SIG-M5 (cell line): Measurements from ENCODE around the gene MED12L.

Experiments
- DNase-seq: peaks from one replicate; lab custom pipeline; 2025; lab: John Stamatoyannopoulos, UW

The MED12L gene

DNA sequence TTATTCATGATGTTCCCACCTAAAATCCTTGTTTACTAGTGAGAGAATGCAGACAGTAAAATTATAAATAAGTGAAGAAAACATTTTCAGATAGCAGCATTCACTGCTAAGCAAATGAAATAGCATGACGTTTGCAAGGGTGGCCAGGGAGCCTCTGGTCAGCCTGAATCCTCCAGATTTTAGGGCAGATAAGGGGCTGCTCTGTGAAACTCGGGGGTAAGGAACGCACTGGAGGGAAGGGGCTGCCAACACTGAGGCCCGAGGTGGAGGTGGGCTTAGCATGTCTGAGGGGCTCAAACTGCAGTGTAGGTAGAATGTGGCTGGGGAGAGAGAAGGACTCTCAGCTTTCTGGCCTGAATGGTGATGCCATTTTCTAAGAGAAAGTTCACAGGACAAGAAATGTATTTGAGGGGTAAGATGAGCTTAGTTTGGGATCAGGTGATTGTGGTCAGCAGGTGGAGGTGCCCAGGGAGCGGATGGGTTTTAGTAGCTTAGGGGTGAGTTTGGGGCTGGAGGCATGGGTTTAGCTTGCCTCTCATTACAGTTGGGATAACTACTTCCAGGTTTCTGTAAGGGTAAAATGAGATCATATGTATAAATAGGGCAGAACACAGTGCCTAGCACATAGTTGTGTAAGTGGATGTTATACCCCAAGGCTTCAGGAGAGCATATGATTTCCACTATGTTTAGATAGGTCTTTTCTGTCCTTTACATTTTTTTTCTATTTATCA lies 97.0 kb downstream of the MED12L start:
- DNase-seq: no peak

DNA sequence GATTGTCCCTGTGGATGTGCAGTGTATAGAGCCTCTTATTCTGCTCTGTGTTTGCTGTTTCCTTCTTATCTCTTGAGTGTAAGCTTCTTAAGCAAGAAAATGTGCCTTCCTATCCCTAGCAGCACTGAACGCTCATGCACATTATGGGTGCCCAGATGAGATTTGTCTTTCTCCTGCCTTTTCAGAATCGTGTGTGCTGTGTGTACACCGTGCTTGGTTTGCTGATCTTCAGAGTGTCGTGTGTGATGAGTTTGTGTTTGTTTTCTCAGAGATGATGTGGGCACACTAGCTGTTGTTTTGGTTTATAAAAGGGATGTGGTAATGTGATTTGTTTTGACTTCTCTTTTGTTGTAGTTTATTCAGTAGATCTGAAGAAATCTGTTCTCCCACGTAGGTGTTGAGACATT lies 97.8 kb downstream of the MED12L start:
- DNase-seq: no peak

DNA sequence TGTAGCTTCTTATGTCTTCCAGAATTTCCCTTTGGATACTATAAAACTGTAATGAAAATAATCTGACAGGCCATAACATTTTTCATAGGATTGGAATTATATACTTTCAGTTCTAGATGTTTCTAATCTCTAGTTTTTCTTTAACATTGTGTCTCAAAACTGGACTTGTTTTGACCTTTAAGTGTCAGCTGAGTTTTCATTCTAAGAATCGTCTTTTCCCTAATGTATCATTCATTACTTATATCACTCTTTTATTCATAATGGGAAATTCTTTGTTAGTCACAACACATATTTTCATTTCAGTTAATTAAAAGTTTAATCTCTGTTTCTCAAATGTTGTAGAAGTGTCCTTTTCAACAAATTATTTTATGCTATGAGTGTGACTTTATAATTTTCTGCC lies 105.6 kb downstream of the MED12L start:
- DNase-seq: no peak

DNA sequence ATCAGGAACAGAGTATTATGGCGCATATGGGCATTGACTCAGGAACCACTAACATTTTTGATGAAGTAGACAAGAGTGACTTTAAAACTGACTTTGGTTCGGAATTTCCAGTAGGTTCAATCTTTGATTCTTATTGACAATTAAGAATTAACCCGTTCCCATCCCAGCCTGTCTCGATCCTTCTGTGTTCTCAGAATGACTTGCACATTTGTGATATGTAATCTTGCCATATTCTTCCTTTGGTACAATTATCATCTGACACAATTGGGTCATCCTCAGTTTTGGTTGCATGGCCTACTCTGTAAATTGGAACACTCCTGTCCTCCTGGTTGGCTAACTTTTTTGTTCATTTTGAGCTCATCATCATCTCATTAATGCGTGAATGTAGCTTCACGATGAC lies 107.1 kb downstream of the MED12L start:
- no peak for DNase-seq

DNA sequence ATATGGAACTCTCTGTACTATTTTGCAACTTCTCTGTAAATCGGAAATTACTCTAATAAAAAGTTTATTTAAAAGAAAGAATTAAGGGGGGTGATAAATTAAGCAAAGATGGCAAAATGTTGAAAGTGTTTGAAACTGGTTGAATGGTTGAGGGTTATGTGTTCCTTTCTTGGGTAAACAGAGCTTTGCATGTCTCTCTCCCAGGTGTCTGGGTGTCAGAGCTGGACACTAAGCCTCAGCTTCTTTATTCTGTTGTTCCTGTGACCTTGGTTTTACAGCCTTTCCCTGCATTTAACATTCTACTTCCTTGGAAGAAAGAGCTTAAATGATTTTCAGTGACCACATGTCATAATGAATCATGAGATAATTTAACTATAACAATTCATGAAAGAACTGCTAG lies 110.4 kb downstream of the MED12L start:
- DNase-seq: no peak

DNA sequence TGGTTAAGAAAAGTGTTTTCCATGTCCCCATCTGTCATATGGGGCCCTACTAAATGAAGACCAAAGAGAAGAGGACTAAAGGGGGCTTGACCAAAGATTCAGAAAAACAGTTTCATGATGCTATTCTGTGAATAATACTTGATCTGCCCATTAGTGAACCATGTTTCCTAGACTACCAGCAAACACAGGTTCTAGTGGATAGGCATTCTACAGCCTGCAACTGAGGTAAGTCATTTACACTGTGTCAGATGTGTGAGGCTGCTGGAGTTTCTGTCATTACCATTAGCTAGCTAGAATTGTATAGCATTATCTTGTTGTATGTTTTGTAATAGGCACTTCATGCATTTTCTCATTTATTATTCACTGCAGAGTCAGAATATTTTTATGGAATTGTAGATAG lies 111.0 kb downstream of the MED12L start:
- DNase-seq: no peak

DNA sequence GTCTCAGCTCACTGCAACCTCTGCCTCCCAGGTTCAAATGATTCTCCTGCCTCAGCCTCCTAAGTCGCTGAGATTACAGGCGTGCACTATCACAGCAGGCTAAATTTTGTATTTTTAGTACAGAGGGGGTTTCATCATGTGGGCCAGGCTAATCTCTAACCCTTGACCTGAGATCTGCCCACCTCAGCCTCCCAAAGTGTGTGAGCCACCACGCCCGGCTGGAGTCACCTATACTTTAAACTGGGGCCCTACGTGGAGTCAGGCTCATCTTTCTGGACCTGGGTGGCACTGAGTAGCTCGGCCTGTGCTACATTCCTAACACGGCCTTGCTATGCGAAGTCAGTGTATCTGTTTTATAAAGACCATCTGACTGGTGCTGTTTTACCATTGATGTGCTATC lies 111.8 kb downstream of the MED12L start:
- DNase-seq: no peak

DNA sequence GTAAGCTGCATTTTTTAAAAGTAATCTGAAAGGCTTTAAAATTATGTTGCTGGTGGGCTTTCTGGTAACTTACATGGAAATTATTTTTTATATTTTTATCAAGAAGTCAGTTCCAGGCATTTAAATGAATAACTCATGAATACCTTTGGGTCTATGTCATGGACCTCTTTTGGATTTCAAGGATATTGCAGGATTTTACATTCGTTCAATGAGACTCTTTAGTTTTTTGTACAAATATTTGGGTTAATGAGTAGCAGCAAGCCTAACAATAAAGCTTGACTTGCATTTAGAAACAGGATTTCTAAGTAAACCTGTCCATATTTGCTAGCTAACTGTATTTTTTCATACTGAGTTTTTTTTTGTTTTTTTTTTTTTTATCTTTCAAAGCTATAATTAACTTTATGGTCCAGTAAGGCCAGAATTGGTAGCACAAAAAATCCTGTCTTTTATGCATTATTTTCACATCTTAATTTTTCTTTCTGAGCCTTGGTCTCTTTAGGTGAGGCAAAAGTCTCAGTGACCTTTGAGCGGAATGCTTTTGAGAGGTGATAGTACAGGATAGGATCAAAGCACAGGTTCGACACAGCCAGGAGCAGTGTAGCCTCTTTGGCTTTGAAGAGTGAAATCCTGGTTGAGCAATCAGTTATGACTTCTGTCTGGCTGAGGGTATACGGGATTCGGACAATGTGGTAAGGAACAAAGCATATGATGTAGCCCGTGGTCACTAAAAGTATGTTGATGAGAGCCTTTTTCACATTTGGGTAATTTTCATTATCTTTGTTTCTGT lies 112.7 kb downstream of the MED12L start:
- no peak for DNase-seq

DNA sequence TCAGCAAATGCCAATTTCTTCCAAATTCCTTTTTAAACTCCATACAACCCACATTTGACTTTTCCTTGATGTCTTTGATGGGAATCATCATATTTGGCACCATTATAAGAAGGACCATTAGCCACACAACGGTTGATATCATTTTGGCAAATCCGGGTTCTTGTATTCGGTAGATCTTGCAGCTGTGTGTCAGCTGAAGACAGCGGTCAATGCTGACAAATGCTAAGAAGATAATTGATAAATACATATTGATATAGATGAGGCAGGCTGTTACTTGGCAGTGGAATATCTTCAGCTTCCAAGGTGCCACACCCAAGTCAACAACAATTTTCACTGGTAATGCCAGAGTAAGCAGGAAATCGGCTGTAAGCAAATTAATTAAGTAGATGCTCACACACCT lies 113.4 kb downstream of the MED12L start:
- no peak for DNase-seq

DNA sequence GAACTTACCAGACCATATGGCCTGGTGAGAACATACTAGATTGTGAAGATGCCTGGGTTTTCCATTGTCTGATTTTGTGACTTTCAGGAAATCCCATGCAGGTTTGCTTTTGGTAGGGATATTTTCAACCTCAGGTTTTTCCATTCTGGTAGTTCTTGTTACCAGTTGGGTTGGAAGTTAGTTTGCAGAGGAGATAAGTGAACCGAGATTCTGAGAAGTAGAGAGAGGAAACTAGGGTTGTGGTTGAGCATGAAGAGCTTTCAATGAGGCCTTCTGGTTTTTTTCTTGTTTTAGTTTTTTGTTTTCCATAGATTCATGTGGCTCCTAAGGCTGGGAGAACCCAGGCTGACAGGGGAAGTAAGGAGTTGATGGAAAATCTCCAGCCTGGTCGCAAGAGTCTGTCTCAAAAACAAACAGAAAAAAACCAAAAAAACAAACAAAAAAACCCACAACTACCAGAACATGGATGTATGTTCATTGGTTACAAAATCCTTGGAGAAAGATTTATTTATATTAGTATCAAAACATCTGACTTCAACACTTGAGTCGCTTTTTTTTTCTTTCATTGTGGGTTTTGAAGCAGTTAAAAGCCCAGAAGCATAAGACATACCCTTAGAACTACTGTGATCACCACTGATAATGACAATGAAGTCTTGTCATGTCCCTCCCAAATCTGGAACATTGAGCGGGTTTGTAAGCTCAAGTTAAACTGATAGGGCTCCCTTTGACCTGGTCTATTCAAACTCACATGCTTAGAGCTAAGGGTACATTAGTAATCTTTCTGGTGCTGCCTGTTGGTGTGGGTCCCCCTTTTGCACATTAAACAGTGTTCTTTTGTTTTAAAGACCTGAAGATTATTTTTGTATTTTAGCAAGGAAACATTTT lies 114.3 kb downstream of the MED12L start:
- DNase-seq: no peak

DNA sequence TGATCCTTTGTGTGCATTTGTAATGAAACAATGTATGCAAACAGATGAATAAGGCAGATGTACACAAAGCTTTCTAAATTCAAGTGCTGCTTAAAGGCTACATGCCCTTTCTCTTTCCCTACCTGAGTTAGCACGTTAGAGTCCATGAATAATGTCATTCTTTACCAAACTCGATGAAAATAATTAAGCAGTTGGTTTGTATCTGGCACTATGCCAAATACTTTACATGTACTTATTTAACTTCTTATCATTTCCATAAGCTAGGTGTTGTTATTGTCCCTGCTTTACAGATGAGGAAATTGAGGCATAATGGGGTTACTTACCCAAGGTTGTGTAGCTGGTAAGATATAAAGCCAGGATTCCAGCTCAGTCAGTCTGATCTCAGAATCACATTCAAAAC lies 115.1 kb downstream of the MED12L start:
- no peak for DNase-seq

DNA sequence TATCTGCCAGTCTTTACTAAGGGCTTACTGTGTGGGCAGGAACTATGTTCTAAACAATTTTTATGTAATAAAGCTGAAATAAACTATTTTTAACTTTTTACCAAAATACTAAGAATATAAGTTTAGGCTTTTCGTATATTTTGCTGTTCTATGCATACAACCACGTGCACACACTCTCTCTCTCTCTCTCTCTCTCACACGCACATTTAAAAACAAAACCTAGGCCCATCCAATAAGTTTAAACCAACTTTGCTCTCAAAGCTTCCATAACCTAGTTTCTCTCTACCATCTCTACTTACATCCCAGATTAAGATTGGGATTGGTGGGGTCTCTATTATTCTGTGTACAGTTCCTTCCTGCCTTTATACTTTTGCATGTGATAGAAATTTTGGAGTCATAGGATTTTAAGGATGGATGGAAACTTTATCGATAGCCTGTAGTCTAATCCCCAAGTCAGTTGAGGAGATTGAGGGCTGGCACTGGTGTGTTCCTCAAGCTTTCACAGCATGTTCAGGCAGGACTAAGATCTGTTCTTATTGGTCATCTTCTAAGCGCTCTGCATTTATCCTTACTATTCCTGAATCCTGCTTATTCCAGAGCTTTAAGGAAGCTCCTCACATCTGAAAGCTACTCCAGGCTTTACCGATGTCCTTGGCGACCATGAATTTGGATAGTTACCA lies 115.7 kb downstream of the MED12L start:
- no peak for DNase-seq

DNA sequence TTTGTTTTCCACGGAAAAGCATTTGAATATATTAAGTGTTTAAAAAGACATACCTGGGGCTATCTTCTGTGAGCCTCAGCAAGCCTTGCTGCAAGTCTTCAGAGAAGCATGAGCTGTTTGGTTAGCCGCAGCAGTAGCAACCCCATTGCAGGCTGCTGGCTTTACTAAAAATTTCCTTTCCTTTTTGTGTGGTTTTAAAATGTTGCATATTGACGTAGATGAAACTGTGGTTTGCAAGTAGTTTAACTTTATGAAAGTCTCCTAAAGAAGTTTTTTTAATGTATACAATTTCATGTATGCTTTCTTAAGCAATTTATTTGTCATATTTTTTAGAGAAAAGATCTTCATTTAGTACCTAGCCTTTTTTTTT lies 117.6 kb downstream of the MED12L start, which contains the start of gene GPR171:
TSS of gene GPR171 (minus strand) at position 166 of the 370 bp plus-strand sequence. CDS start 3,830 bp downstream, outside the sequence.
- DNase-seq: no peak

DNA sequence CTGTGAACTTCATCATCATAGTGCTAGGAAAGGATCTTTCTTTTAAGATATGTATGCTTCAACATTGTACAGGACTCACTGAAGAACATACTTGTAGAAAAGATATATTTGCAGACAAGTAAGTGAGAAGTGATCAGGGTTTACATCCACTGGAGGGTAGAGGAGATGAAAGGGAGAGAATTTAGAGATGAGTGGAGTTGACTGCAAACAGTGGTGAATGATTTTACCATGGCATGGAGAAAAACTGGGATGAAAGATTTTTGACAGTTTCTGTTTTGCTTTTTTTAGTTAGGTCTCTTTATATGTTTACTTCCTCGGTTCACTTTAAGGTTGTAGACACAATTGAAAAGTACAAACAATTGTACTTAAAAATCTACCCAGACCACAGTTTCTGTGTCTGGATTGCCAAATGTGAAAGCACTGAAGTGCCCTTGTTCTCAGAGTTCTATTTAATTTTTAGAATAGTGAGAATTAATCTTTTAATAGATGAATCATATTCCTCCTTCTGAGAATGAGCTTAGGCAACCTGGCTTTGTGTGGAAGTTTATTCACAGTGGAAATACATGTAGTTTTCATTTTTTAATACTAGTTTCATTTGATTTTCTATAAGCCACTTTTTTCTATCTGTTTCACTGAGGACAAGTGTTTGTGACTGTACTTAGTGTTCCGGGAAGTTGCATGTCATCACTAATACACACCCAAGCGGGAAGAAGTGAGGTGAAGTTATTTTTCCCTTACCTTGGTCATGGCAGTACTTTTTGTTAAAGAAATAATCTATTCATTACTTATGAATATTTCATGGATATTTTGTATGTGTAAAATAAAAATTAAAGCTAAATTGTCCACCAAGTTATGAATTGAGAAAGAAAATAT lies 119.3 kb downstream of the MED12L start:
- DNase-seq: no peak

DNA sequence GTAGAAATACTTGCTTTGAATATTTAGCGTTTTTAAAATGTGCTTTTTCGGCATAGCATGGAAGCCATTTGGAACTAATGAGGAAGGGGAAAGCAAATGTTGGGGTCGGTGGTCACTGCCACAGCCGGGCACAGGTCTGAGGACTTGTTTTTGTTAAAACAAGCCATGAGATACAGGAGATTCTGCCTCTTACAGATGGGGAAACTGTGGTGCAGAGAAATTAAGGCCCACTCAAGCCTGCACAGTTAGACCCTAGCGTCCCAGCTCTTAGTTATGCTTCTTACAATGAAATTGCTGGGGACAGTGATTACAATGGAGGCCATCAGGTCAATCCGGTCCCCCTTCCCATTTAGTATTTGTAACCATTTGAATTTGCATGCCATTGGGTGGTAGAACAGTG lies 120.0 kb downstream of the MED12L start:
- no peak for DNase-seq

DNA sequence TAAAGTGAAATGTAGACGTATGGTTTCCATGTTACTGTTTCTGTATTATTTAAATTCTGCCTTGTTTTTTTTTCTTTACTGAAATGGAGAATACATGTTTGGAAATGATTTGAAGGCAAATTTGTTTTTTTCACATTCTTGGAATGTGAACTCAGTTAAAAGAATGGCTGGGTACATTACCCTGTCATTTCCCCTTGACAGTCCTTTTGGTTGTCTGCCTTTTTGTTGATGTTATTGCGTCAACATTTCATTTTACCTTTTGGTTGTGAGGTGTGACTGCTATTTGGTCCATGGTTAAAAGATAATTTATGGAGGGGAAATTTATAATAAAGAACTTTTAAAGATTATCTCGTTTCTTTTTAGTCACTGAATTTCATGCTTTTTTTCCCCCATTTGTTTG lies 120.7 kb downstream of the MED12L start:
- no peak for DNase-seq

DNA sequence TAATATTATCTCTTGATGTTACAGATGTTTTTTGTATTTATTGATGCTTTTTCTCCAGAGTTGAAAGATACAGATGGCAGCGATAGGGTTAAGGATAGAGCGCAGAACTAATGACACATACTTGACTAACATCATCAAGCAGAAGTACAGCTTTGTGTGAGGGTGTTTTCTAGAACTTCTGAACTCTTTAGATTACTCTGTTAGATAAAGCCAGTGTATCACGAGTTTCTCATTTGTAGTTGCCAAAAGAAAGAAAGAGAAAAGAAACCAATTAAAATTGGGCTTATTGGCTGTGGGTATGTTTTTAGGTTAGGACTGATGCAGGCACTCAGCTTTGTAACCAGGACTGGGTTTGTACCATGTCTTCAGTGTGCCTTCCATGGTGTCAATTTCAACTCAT lies 124.2 kb downstream of the MED12L start:
- DNase-seq: no peak

DNA sequence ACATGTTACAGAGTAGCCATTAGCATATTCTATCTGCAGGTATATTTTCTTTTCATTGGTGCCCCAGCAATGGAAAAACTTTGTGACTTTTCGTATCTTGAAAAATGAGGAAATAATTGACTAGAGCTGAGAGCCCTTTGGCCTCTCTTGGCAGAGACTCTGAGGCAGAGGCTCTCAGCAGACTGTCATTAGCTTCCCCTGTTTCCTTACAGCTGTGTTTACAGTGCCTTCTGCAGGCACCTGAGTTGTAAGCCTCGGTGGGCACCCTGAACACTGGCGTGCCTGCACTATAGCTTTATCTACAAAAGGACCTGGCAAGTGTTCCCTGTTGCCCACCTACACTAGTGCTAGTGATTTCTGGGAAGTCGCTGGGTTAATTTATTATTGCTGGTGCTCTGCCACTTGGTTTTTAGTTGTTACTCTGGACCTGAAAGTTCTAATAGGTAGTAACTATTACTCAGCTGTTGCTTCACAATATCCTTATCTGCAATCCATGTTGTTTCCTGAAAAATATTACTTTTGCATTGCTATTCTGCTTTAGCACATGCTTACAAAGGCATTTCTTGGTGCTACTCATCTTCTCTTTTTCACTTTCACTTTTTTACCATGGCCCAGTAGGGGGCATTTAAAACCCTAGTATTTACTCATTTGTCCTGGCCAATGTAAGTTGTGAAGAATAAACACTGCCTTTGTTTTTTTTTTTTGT lies 125.4 kb downstream of the MED12L start:
- DNase-seq: no peak

DNA sequence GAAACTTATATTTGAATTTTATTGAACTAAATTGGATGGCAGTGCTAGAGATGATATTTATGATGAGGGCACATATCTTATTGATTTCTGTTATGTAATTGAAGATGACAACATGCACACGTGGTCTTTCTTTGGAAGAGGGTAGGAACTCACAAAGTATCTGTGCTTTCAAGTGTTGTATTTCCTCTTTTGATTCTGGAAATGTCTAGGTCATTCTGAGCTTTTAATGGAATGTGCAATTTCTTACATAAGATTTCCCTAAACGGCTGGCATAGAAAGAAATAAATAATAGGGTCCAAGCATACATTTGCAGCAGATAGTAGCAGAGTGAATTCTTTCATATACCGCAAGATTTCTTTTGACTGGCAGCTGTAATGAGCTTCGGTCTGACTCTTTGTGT lies 127.7 kb downstream of the MED12L start:
- no peak for DNase-seq

DNA sequence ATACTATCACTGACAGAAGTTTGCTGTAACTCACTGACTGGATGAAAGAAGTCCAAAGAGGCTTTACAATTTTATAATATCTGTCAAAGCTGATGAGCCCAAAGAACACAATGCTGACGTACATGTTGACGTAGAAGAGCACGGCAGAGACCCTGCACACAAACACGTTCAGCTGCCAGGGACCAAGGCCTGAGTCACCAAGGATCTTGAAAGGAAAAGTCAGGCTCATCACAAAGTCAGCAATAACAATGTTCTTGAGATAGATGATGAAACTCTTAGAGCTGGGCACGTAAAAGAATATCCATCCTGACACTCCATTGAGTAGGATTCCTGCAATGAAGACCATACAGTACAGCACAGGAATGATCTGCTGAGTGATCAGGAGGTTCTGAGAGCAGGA lies 128.4 kb downstream of the MED12L start:
- DNase-seq: no peak
